ENCODE results near the gene BLVRB.

GRCh38 chr19:40411125-40411842, 54.3 kb downstream of the BLVRB start:
- TF ChIP-seq, protein P1, sequence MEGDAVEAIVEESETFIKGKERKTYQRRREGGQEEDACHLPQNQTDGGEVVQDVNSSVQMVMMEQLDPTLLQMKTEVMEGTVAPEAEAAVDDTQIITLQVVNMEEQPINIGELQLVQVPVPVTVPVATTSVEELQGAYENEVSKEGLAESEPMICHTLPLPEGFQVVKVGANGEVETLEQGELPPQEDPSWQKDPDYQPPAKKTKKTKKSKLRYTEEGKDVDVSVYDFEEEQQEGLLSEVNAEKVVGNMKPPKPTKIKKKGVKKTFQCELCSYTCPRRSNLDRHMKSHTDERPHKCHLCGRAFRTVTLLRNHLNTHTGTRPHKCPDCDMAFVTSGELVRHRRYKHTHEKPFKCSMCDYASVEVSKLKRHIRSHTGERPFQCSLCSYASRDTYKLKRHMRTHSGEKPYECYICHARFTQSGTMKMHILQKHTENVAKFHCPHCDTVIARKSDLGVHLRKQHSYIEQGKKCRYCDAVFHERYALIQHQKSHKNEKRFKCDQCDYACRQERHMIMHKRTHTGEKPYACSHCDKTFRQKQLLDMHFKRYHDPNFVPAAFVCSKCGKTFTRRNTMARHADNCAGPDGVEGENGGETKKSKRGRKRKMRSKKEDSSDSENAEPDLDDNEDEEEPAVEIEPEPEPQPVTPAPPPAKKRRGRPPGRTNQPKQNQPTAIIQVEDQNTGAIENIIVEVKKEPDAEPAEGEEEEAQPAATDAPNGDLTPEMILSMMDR (IDR thresholded peaks at IDR 0.05; ENCODE audit: insufficient read depth, low read length) = no peak
- TF ChIP-seq REST (IDR thresholded peaks at IDR 0.05; ENCODE audit: insufficient replicate concordance, low read depth) = no peak
